ENCODE data around the gene RWDD1.

RWDD1 gene

GRCh38 chr6:116615937-116616736, 44.8 kb downstream of the RWDD1 start, which contains the start of gene RSPH4A:
TSS of gene RSPH4A (plus strand) at chr6:116616479. CDS start at chr6:116616624, 145 bp downstream.
- DNase-seq, result peak; percentile 38 to 43

- no peak for DNase-seq
Observed at GRCh38 chr6:116616737-116617053, 45.4 kb downstream of the RWDD1 start.

- no peak for DNase-seq
Observed at GRCh38 chr6:116624036-116624805, 52.9 kb downstream of the RWDD1 start.

GRCh38 chr6:116625872-116626271, 54.6 kb downstream of the RWDD1 start:
- DNase-seq, result no peak

- DNase-seq, result no peak
Observed at GRCh38 chr6:116629563-116629981, 58.3 kb downstream of the RWDD1 start.

- no peak for DNase-seq
Observed at GRCh38 chr6:116631379-116631990, 60.2 kb downstream of the RWDD1 start.

GRCh38 chr6:116633685-116634084, 62.4 kb downstream of the RWDD1 start:
- DNase-seq, result no peak
